Activated naive CD4-positive, alpha-beta T cell treated with anti-CD3 and anti-CD28 coated beads for 36 hours (primary cell): ENCODE measurements around the gene LRR1. TPM values are rescaled to one million over a fixed set of nuclear protein-coding genes. Genes with fewer than 3 reads are reported as not detected.
"Not testable (repeated sequence)": the region's sequence is repeated elsewhere in the genome, so short reads cannot be mapped to it uniquely, and the experiment has no call there.

Source experiments
- CTCF ChIA-PET: fragments of 350-600 bp; sonication (Branson Sonifier 250); formaldehyde crosslinking; loops from one replicate; lab custom pipeline; 2021; ENCODE audit warnings: antibody characterized with exemption; lab: Charles Lee
- DNase-seq: peaks from one replicate; pipeline ENCODE4 v3.0.0-alpha.2; 2020
- H3K27ac Mint-ChIP-seq: one replicate; pipeline ENCODE4 v1.8.0; 2021; ENCODE audit warnings: mild to moderate bottlenecking, mixed read lengths
- H3K27me3 Mint-ChIP-seq: one replicate; pipeline ENCODE4 v1.8.0; 2021; ENCODE audit warnings: low read depth, mixed read lengths
- H3K36me3 Mint-ChIP-seq: one replicate; pipeline ENCODE4 v1.8.0; 2021; ENCODE audit warnings: low read depth, mixed read lengths
- H3K4me1 Mint-ChIP-seq: one replicate; pipeline ENCODE4 v1.8.0; 2021; ENCODE audit warnings: low read depth, mixed read lengths
- H3K4me3 Mint-ChIP-seq: one replicate; pipeline ENCODE4 v1.8.0; 2021; ENCODE audit warnings: mild to moderate bottlenecking, moderate library complexity, mixed read lengths
- H3K9me3 Mint-ChIP-seq: one replicate; pipeline ENCODE4 v1.8.0; 2021; ENCODE audit warnings: mixed read lengths
- intact Hi-C: fragments of 100-400 bp; cut with micrococcal nuclease; formaldehyde crosslinking; loops from one replicate; pipeline ENCODE4 v1.15.1; 2023
- total RNA-seq, 2 experiments: library from RNA; stranded (reverse); gene quantifications; one replicate each; pipeline ENCODE4 v1.2.3, GENCODE V29; 2021

Gene LRR1
- total RNA-seq, 2 experiments from 2014 or later, result 47.7 to 49.1 TPM

GRCh38 chr14:49637534-49638078, 38.9 kb downstream of the LRR1 start:
- H3K4me1 Mint-ChIP-seq, result peaks cover 57% of the 10 kb centered on the region
- CTCF ChIA-PET, result interaction anchor here (0.8 to 1.0 kb wide), 3 partner anchors 21 to 176 kb away, joined by 3 to 4 read pairs (median 3); no protein-coding TSS in a partner anchor
- DNase-seq, result no peak
- no peak overlapping the region for H3K27ac Mint-ChIP-seq
- intact Hi-C loops, result no loop called here
- peaks cover 37% of the 10 kb centered on the region for H3K36me3 Mint-ChIP-seq
- no peak overlapping the region for H3K4me3 Mint-ChIP-seq
- no peaks in the 10 kb centered on the region for H3K27me3 Mint-ChIP-seq
- H3K9me3 Mint-ChIP-seq, result no peaks in the 10 kb centered on the region

GRCh38 chr14:49640540-49641417, 42.0 kb downstream of the LRR1 start:
- H3K27me3 Mint-ChIP-seq, result no peaks in the 10 kb centered on the region
- DNase-seq, result no peak
- intact Hi-C loops, result no loop called here
- peaks cover 37% of the 10 kb centered on the region for H3K36me3 Mint-ChIP-seq
- H3K27ac Mint-ChIP-seq, result no peak overlapping the region
- CTCF ChIA-PET, result no interaction called here
- no peak overlapping the region for H3K4me3 Mint-ChIP-seq
- no peaks in the 10 kb centered on the region for H3K9me3 Mint-ChIP-seq
- H3K4me1 Mint-ChIP-seq, result peaks cover 55% of the 10 kb centered on the region

- intact Hi-C loops, result no loop called here
- H3K4me1 Mint-ChIP-seq, result peaks cover 47% of the 10 kb centered on the region
- no peak overlapping the region for H3K4me3 Mint-ChIP-seq
- CTCF ChIA-PET, result no interaction called here
- DNase-seq, result no peak
- peaks cover 37% of the 10 kb centered on the region for H3K36me3 Mint-ChIP-seq
- H3K9me3 Mint-ChIP-seq, result no peaks in the 10 kb centered on the region
- H3K27me3 Mint-ChIP-seq, result no peaks in the 10 kb centered on the region
- peak overlapping the region; percentile 8 for H3K27ac Mint-ChIP-seq
These were observed 43.0 kb downstream of the LRR1 start for GRCh38 chr14:49641697-49642129.

GRCh38 chr14:49642163-49642562, 43.4 kb downstream of the LRR1 start:
- CTCF ChIA-PET, result interaction anchor here (1.2 kb wide), 1 partner anchor 676 kb away, joined by 3 read pairs; no protein-coding TSS in a partner anchor
- intact Hi-C loops, result no loop called here
- H3K4me3 Mint-ChIP-seq, result no peak overlapping the region
- peaks cover 39% of the 10 kb centered on the region for H3K36me3 Mint-ChIP-seq
- H3K27me3 Mint-ChIP-seq, result no peaks in the 10 kb centered on the region
- H3K27ac Mint-ChIP-seq, result peak overlapping the region; percentile 8
- H3K4me1 Mint-ChIP-seq, result peaks cover 44% of the 10 kb centered on the region
- no peaks in the 10 kb centered on the region for H3K9me3 Mint-ChIP-seq
- no peak for DNase-seq

- no peaks in the 10 kb centered on the region for H3K4me1 Mint-ChIP-seq
- H3K27me3 Mint-ChIP-seq, result no peaks in the 10 kb centered on the region
- CTCF ChIA-PET, result no interaction called here
- H3K27ac Mint-ChIP-seq, result no peak overlapping the region
- no peak for DNase-seq
- H3K4me3 Mint-ChIP-seq, result no peak overlapping the region
- intact Hi-C loops, result no loop called here
- no peaks in the 10 kb centered on the region for H3K9me3 Mint-ChIP-seq
- peaks cover 14% of the 10 kb centered on the region for H3K36me3 Mint-ChIP-seq
These were observed 54.8 kb downstream of the LRR1 start for GRCh38 chr14:49653508-49653907.

GRCh38 chr14:49654511-49654910, 55.8 kb downstream of the LRR1 start:
- DNase-seq, result no peak
- Mint-ChIP-seq H3K27ac (no peak overlapping the region), H3K27me3 (no peaks in the 10 kb centered on the region), H3K4me3 (no peak overlapping the region), H3K4me1 (no peaks in the 10 kb centered on the region), H3K9me3 (no peaks in the 10 kb centered on the region), H3K36me3 (peaks cover 14% of the 10 kb centered on the region)
- CTCF ChIA-PET, result interaction anchor here (0.6 kb wide), 2 partner anchors 30 to 111 kb away, joined by 3 read pairs; no protein-coding TSS in a partner anchor
- intact Hi-C loops, result no loop called here

- intact Hi-C loops, DNase-seq, H3K4me3 Mint-ChIP-seq, H3K27ac Mint-ChIP-seq, H3K36me3 Mint-ChIP-seq, H3K9me3 Mint-ChIP-seq, H3K4me1 Mint-ChIP-seq, H3K27me3 Mint-ChIP-seq: not testable (repeated sequence)
- CTCF ChIA-PET, result interaction anchor here (0.7 to 1.2 kb wide), 2 partner anchors 53 to 71 kb away, joined by 4 to 5 read pairs; no protein-coding TSS in a partner anchor
These were observed 58.8 kb downstream of the LRR1 start for GRCh38 chr14:49657500-49657899.

GRCh38 chr14:49659526-49660455, 61.1 kb downstream of the LRR1 start:
- intact Hi-C loops, result no loop called here
- no peaks in the 10 kb centered on the region for H3K9me3 Mint-ChIP-seq
- H3K27me3 Mint-ChIP-seq, result no peaks in the 10 kb centered on the region
- H3K4me3 Mint-ChIP-seq, result no peak overlapping the region
- H3K36me3 Mint-ChIP-seq, result peaks cover 12% of the 10 kb centered on the region
- DNase-seq, result no peak
- H3K4me1 Mint-ChIP-seq, result no peaks in the 10 kb centered on the region
- H3K27ac Mint-ChIP-seq, result no peak overlapping the region
- CTCF ChIA-PET, result interaction anchor here (1.0 to 1.3 kb wide), 2 partner anchors 22 to 26 kb away, joined by 3 read pairs; no protein-coding TSS in a partner anchor

Other genes starting within 250 kb of the LRR1 start
- 1,000 to 10,000 TPM; 1,858 to 2,382 TPM for gene RPS29, start 12.6 kb upstream of the LRR1 start, total RNA-seq
- 100 to 1,000 TPM; 250 to 266 TPM for gene RPL36AL, start 21.7 kb downstream of the LRR1 start, total RNA-seq
- 10 to 100 TPM; 20.6 to 20.7 TPM for gene MGAT2, start 21.9 kb downstream of the LRR1 start, total RNA-seq
- 1 to 10 TPM; 5.5 to 6.0 TPM for gene DNAAF2, start 36.3 kb downstream of the LRR1 start, total RNA-seq
- 10 to 100 TPM; 36.9 to 40.3 TPM for gene POLE2, start 89.3 kb downstream of the LRR1 start, total RNA-seq
- under 1 TPM; 0.57 to 0.79 TPM for gene KLHDC1, start 94.2 kb downstream of the LRR1 start, total RNA-seq
- 10 to 100 TPM; 24.3 to 25.0 TPM for gene KLHDC2, start 169.2 kb downstream of the LRR1 start, total RNA-seq